Prostate gland (tissue), 2 donors: ENCODE data around the gene COX7B.

Experiments
- CTCF ChIP-seq, 4 experiments: fragments of 200-600 bp in 2 of 4; fragments of 450-650 bp in 2 of 4; sonication (generic) in 2 of 4; IDR thresholded peaks; 1 replicate in 3 of 4; 2 replicates in 1 of 4; pipeline ENCODE4 v1.5.1; 2016 to 2019; ENCODE audit warnings: antibody characterized with exemption in 4 of 4, mild to moderate bottlenecking in 2 of 4, moderate library complexity in 2 of 4
- POLR2A ChIP-seq: fragments of 450-650 bp; IDR thresholded peaks from one replicate; pipeline ENCODE4 v1.6.1; 2016; ENCODE audit warnings: antibody characterized with exemption, mild to moderate bottlenecking
- POLR2AphosphoS5 ChIP-seq: sonication (generic); formaldehyde crosslinking; IDR thresholded peaks from one replicate; pipeline ENCODE4 v1.6.1; 2017; ENCODE audit warnings: antibody characterized with exemption

- no peak for TF ChIP-seq CTCF (IDR thresholded peaks at IDR 0.05)
- no peak for TF ChIP-seq POLR2A
- no peak for TF ChIP-seq POLR2AphosphoS5
These were observed 37.0 kb downstream of the COX7B start for GRCh38 chrX:77936299-77936698.
